22Rv1 (cell line): Measurements from ENCODE around the gene DUS4L.

Source experiments
- ZFX ChIP-seq: fragments of 450-650 bp; IDR thresholded peaks from 2 replicates; pipeline ENCODE4 v1.6.1; 2017; ENCODE audit warnings: antibody characterized with exemption, borderline replicate concordance
- TF ChIP-seq, protein P1 (sequence below): fragments of 450-650 bp; IDR thresholded peaks from 2 replicates; pipeline ENCODE4 v1.5.1; 2017; ENCODE audit warnings: mild to moderate bottlenecking

DNA sequence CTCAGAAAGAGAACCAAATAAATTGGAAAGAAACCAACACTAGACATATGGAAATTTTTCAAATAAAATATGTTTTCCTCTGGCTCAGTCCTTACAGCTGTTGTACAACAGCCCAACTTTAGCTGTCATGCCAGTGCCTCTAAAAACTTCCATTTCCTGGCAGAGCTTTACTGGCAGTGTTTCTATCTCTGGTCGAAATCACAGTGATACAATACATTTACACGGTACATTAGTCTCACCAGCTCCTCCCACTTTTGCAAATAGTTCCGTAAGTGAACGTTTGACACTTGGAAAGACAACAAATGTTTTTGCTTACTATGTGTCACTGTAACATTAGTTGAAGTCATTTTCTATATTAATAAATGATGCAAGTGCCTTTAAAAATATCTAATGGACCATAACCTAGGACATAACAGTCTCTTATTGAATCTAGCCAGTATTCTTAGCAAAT is 46.1 kb downstream of the DUS4L start:
- TF ChIP-seq, protein P1, sequence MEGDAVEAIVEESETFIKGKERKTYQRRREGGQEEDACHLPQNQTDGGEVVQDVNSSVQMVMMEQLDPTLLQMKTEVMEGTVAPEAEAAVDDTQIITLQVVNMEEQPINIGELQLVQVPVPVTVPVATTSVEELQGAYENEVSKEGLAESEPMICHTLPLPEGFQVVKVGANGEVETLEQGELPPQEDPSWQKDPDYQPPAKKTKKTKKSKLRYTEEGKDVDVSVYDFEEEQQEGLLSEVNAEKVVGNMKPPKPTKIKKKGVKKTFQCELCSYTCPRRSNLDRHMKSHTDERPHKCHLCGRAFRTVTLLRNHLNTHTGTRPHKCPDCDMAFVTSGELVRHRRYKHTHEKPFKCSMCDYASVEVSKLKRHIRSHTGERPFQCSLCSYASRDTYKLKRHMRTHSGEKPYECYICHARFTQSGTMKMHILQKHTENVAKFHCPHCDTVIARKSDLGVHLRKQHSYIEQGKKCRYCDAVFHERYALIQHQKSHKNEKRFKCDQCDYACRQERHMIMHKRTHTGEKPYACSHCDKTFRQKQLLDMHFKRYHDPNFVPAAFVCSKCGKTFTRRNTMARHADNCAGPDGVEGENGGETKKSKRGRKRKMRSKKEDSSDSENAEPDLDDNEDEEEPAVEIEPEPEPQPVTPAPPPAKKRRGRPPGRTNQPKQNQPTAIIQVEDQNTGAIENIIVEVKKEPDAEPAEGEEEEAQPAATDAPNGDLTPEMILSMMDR: no peak
- no peak for TF ChIP-seq ZFX
